Stimulated activated CD4-positive, alpha-beta T cell treated with anti-CD3 and anti-CD28 coated beads, TNF-alpha, amount 100 ng/mL, for 4 hours (primary cell): ENCODE results near the gene UNC5B.
"Not testable (repeated sequence)": the region's sequence is repeated elsewhere in the genome, so short reads cannot be mapped to it uniquely, and the experiment has no call there.

Source experiments
- DNase-seq, 3 experiments: peaks; one replicate each; pipeline ENCODE4 v3.0.0-alpha.2; 2020; ENCODE audit warnings: low read depth in 3 of 3

UNC5B gene

DNA sequence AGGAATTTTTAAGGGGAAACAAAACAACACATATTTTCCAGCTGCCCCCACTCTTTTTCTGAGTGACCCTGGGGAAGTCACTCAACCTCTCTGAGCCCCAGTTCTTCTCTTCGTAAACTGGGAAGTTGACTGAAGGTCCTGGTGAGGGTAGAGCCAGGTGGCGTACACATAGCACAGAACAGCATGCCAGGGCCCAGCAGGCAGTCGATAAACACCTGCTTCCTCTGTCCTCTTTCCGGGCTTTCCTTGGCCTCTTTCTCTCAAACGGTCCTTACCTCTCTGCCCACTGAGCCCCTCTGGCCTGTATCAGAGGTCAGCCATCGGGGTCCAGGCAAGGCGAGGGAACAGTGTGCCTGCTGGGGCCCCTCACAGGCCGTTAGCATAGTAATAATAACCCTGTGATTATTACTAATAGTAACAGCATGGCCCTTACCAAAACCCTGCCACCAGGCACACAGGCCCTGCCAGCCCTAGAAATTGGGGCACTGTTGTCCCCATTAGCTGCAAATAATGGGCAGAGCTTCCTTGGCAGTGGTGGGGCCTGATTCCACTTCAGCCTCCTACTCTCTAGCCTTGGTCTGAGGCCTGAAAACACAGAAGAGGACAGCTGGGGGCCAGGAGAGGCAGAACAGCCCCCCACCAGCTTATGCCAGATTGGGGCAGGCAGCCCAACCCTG, 69.4 kb downstream of the UNC5B start:
- no peak for DNase-seq

DNA sequence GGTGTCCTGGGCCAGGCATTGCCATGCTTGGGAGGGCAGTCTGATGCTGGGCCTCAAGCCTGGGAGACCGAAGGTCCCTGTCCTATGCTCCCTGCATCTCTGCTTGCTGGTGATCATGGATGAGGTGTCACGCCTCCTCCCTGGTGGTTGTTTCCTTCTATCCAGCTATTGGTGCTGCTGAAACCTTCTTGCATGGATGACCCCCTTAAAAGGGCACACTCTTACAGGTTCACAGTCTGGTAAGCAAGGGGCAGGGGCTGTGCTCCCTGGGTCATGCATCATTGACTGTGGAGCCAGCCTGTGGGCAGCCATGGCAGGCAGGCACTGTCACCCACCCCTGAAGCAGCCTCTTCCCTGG, 69.9 kb downstream of the UNC5B start:
- DNase-seq, result no peak

DNA sequence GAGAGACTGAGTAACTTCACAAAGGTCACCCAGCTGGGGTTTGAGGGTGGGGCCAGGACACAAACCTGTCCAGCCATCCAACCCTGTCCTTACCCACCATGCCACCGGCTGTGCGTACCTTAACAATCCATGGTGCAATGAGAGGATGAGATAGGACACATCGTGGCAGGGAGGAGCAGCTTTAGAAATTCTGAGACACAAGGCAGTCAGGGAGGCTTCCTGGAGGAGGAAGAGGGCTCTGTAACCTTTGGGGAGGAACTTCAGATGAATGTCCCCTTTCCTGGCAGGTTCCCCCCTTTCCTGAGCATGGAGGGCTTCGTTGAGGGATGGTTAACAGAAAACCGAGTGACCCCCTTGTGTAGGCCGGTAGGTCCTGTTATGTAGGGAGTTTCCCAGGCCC, 71.0 kb downstream of the UNC5B start:
- no peak for DNase-seq

DNA sequence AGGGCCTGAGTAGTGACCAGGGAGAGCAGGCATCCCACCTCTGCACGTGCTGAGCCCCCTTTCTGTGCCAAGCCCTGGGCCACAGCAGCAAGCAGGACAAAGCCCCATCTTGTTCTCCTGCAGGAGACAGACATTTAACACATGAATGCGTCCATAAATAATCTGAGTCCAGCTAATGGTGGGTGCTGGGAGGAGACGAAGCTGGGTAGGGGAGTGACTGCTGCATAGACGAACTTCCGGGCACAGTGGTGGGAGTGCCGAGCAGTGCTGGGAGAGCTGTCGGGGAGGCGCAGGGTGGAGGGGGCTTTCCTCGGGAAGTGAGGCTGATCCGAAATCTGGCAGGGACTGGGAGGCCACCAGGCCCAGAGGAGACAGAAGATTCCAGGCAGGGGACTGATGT, 71.5 kb downstream of the UNC5B start:
- no peak for DNase-seq

DNA sequence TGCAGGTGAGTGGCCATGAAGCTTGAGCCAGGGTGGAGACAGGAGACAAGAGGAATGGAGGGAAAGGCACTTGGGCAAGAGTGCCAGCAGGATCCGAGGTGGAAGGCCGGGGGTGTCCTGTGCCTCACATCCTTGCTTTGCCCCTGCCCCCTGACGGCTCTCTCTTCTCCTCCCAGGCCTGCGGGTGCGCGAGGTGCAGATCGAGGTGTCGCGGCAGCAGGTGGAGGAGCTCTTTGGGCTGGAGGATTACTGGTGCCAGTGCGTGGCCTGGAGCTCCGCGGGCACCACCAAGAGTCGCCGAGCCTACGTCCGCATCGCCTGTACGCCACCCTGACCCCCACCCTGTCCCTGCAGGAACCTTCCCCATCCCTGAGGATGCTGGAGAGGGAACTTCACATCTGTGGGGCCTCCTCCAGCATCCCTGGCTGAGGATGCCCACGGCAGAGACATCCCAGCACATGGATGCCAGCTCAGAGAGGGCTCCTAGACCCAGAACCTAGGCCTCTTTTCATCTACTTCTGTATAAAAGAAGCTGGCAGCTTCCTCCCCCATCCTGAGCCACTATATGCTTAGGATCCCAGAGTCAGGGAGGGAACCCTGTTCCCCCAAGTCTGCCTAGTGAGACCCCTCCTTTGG, 72.3 kb downstream of the UNC5B start:
- DNase-seq, result no peak

DNA sequence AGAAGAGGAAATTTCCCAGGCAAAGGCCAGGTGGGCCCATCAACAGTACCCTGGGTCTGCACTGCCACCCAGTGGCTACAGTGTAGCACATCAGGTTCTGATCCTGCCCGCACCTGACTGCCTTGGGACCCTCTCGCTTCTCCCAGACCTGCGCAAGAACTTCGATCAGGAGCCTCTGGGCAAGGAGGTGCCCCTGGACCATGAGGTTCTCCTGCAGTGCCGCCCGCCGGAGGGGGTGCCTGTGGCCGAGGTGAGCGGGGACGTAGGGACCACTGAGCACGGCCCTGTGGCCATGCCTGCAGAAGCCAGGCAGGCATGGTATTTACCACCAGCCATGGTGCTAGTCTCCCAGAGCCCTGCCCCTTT, 72.8 kb downstream of the UNC5B start:
- DNase-seq, result peak in 1 of 3 experiments; percentile 10

DNA sequence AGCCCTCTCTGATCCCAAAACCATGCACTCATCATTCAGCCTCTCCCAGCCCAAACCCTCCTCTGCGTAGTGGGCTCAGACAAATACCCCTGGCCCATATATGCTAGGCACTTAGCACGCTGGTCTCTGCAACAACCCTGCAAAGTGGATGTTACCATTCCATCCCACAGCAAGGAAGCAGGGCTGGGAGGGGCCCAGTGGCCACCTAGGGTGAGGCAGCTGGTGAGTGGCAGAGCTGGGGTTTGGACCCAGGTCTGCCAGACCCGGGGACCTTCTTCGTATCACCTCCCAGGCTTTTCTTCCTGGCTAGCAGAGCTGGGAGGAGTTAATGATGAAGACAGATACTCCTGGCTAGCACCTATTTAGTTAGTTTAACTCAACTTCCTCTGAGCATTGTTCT, 73.6 kb downstream of the UNC5B start:
- DNase-seq, result no peak

DNA sequence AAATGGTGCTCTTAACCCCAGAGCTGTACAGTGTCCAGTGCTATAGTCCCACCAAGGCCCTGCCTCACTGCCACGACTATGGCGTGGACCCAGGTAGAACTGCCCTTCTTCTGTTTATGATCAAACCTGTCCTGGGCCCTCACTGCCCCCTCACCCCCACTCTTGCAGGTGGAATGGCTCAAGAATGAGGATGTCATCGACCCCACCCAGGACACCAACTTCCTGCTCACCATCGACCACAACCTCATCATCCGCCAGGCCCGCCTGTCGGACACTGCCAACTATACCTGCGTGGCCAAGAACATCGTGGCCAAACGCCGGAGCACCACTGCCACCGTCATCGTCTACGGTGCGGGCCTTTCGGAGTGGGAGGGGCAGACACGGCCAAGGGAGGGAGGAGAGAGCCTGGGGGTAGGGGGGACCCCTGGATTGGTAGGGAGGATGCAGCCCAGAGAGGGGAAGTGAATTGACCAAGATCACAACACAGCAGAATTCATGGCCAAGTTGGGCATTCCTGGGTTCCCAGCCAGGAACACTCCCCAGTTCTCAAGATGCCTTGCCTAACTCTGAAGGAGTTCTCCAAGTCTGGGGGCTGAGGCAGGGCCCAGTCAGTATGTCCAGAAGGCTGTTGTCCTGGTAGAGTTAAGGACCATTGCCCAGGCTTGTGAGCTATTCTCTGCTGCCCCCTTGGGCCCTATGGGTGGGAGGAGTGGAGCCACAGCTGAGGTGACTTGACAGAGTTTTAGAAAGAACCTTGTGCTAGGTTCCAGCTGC, 74.3 kb downstream of the UNC5B start:
- no peak for DNase-seq

DNA sequence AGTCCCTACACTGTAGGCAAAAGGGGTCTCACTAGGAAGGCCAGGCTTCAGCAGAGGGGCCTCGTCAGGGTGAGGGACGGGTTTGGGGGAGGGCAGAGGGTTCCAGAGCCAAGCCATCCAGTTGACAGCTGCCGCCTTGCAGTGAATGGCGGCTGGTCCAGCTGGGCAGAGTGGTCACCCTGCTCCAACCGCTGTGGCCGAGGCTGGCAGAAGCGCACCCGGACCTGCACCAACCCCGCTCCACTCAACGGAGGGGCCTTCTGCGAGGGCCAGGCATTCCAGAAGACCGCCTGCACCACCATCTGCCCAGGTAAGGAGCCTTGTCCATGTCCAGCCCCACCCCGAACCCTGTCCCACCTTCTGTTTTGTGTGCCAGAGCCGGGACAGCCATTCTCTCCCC, 75.1 kb downstream of the UNC5B start:
- no peak for DNase-seq

DNA sequence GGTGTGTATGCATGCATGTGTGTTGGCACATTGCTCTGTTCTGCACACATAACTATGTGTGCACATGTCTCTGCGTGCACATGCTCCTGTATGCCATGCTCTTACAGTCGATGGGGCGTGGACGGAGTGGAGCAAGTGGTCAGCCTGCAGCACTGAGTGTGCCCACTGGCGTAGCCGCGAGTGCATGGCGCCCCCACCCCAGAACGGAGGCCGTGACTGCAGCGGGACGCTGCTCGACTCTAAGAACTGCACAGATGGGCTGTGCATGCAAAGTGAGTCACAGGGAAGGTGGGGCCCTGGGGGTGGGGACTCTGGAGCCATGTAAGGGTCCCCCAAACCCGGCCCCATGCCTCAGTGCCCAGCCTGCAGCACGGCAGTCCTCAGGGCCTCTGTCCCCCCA, 76.1 kb downstream of the UNC5B start:
- no peak for DNase-seq

DNA sequence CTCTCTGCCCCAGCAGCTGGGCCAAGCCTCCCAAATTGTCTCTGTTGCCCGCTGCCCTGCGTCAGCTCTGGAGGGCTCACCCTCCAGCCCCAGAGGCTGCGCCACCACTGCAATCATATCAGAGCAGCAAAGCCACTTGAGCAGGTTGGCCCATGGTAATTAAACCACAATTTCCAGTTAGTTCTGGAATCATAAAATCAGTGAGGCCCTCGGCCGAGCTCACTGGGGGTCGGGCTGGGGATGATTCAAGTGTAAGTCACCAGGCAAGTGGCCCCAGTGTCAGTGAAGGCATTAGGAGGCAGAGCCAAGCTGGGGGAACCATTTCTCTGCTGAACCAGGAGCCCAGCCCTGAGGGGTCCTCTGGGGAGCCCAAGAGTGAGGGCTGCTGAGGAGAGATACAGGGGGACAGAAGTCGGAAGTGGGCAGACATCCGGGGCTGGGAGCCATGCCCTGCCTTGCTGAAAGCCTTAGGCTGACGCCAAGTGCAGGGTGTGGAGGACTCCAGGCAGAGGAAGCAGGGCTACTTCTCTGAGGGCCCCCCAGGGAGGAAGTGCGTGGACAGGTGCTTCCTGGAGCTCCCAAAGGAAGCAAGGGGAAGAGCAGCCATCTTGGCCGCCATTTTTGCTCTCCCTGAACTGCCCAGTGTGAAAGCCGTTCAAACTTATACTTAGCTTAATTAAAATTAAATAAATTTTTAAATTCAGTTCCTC, 77.2 kb downstream of the UNC5B start:
- no peak for DNase-seq

DNA sequence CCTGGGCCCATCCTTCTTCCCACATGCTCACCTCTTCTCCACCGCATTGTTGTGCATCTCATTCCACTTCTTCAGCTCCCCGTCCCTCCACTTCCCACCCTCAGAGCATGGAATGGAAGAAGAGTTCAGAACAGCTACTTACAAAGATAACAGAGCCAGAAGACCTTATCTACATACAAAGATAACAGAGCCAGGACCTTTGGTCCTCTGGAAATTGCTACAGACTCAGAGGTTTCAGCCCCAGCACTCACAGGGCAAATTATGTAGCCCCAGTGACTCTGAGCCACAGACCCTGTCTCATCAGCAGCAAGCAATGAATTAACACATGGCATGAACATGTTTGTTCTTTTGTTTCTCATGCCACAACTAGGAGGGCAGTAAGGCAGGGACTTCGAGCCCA, 78.0 kb downstream of the UNC5B start:
- no peak for DNase-seq

DNA sequence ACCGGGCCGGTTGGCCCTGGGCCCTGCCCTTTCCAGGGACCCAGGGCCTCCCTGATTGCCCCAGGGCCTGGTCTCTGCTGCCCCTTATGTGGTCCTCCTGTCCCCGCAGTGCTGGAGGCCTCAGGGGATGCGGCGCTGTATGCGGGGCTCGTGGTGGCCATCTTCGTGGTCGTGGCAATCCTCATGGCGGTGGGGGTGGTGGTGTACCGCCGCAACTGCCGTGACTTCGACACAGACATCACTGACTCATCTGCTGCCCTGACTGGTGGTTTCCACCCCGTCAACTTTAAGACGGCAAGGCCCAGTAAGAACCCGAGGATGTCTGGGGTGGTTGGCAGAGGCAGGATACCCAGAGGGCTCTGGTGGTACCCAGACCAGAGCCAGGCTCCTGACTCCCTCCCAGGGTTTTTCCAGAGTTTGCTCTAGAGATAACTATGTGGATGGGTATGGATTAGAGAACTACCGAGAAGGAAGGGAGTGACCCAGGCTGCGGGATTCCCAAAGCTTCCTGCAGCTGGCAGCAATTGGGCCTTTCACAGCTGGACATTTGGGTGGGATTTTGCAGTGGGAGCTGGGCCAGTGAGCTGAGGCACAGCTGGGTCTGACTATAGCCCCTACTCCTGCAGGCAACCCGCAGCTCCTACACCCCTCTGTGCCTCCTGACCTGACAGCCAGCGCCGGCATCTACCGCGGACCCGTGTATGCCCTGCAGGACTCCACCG, 78.6 kb downstream of the UNC5B start:
- no peak for DNase-seq

DNA sequence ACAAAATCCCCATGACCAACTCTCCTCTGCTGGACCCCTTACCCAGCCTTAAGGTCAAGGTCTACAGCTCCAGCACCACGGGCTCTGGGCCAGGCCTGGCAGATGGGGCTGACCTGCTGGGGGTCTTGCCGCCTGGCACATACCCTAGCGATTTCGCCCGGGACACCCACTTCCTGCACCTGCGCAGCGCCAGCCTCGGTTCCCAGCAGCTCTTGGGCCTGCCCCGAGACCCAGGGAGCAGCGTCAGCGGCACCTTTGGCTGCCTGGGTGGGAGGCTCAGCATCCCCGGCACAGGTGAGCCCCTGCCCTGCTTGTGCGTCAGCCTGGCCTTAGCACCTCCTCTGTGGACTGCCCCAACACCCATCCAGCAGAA, 79.1 kb downstream of the UNC5B start:
- no peak for DNase-seq

DNA sequence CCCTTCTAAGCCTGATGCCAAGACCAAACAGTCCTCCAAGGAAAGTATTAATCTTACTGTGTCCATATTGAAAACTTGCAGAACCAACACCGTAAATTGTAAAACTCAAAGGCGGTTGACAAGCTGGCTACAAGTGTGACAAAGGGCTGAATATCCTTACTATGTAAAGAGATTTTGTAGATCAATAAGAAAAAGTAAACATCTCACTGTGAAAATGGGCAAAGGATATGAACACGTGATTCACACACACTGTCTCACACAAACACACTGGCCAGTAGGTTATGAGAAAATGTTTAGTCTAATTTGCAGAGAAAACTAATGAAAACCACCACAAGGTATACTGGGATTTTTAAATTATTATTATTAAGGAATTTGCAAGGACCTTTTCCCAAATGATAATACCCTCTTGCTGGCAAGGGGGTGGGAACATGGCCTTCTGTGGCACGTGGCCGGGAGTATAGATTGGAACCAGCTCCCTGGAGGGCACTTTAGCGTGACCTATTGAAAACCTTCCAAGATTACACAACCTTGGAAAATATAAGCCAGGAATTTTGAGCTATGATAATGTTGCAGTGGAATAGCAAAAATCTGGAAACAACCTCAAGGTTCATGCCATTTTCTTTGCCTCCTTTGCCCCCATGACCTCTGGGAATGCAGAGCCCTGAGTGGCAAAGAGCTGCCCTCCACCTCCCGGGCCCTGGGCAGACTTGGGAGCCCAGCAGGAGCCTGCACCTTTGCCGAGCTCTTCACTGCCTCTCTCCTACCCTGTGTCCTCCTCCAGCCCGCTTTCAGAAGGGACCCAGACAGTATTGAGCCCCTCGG, 80.5 kb downstream of the UNC5B start:
- DNase-seq, result no peak

DNA sequence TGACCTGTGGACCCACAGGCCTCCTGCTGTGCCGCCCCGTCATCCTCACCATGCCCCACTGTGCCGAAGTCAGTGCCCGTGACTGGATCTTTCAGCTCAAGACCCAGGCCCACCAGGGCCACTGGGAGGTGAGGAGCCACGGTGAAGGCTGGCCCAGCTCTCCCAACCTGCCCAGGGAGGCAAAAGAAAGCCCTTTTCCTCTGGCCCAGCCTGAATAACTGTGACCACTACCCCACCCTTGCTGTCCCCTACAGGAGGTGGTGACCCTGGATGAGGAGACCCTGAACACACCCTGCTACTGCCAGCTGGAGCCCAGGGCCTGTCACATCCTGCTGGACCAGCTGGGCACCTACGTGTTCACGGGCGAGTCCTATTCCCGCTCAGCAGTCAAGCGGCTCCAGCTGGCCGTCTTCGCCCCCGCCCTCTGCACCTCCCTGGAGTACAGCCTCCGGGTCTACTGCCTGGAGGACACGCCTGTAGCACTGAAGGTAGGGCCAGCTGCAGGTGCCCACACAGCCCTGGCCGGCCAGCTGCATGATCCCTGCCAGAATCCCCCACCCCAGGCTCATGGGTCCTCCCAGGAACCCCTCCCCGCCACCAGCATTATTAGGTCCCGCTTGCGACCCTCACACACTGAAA, 81.2 kb downstream of the UNC5B start:
- DNase-seq, result no peak

DNA sequence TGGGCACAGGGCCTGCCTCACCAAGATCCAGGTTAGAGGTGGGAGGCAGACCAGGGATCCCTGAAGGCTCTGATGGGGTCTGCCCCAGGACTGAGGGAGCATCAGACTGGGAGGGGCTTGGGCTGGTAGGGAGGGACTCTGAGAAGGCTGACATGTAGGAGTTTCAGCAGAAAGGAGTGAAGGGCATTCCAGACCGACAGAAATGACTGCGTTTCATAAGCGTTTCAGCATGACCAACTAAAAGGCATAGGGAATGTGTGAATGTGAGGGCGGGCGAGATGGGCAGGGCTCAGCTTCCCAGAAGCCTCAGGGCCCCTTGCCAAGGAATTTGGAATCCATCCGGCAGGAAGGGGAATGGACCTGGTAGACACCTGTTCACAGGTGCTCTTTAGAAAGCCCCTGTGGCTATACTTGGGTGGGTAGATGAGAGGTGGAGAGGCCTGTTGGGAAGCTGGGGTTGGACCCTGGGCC, 81.8 kb downstream of the UNC5B start:
- DNase-seq, result no peak

DNA sequence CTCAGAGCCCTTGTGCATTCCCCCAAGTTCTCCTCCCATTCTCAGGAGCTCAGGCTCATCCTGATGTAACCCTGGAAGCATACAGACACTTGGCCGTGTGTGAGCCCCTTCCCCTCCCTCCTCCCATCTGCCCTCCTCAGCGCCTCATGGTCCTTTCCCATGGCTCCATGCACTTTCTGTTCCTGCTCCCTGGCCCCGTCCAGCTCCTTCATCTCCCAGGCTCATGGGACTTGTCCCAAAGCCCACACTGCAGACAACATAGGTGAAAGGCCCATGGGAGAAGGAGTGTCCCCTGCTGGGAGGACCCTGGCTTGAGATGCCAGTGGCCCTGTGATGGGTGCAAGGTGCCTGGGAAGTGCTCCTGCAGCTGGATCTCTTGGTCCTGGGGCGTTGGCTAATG, 82.5 kb downstream of the UNC5B start:
- no peak for DNase-seq

DNA sequence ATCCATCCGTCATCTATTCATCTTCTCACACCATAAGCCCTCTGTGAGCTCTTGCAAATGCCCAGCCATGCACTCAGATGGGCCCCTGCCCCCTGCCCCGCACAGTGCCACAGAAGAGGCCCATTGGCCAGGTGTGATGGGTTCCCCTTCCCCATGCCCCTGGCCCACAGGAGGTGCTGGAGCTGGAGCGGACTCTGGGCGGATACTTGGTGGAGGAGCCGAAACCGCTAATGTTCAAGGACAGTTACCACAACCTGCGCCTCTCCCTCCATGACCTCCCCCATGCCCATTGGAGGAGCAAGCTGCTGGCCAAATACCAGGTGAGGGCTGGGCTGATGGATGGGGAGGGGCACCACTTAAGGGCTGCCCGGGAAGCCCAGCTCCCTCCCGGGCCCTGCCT, 83.3 kb downstream of the UNC5B start:
- DNase-seq, result no peak

DNA sequence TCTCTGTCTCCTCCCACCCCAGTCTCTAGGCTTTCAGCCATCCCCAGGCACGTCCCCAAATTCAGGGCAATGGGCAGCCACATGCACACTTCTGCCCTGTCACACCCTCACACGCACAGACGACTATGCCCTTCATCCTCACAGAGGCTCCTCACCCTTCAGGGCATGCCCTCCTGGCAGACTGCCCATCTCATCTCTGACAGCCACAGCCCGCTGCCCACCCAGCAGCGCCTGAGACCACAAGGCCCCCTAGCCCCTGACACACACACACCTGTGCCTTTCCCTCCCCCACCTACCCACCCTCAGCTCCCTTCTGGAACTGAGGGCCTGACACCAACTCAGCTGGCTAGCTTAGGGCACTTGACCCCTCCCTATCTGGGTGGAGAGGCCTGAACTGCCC, 83.7 kb downstream of the UNC5B start:
- no peak for DNase-seq

DNA sequence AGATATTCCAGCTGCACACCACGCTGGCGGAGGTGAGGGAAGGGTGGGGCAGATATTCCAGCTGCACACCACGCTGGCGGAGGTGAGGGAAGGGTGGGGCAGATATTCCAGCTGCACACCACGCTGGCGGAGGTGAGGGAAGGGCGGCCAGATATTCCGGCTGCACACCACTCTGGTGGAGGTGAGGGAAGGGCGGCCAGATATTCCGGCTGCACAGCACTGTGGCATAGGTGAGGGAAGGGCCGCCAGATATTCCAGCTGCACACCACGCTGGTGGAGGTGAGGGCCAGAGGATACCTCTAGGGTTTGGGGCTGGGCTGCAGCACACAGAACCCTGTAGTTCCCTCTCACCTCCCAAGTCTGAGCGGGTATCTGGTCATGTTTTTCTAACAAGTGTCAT, 84.4 kb downstream of the UNC5B start:
- not testable (repeated sequence) for DNase-seq
